Fibroblast of lung (primary cell): ENCODE data around the gene SLC35A4.

ENCODE experiments used
- CTCF ChIP-seq, 2 donors: IDR thresholded peaks in 1 of 2; conservative IDR thresholded peaks in 1 of 2; 1 replicate in 1 of 2; 2 replicates in 1 of 2; pipeline ENCODE4 v1.5.1; 2011 to 2012; ENCODE audit warnings: low read length in 2 of 2, control low read depth in 1 of 2, inconsistent platforms in 1 of 2, low read depth in 1 of 2, mild to moderate bottlenecking in 1 of 2
- EZH2 ChIP-seq: IDR thresholded peaks from 2 replicates; pipeline ENCODE4 v1.5.1; 2012; ENCODE audit warnings: low read length, control low read depth, mild to moderate bottlenecking; ENCODE audit errors: missing control alignments

- TF ChIP-seq CTCF (conservative IDR thresholded peaks at IDR 0.05 in 1 of 2, IDR thresholded peaks at IDR 0.05 in 1 of 2; ENCODE audit: low read depth in 1 of 2, low read length in 2 of 2) (no peak), EZH2 (no peak)
Observed at GRCh38 chr5:140556438-140556837, 8.2 kb upstream of the SLC35A4 start.
